Lower lobe of right lung (tissue), 2 donors: ENCODE measurements around the gene ATAD1. TPM values are rescaled to one million over a fixed set of nuclear protein-coding genes. Genes with fewer than 3 reads are reported as not detected.

Experiments
- ATAC-seq, 2 donors: fragments of 200-7000 bp; cut with Tn5 transposase; one replicate each; pipeline ENCODE4 v1.9.1; 2020 to 2022; ENCODE audit warnings: mild to moderate bottlenecking in 2 of 2, moderate library complexity in 2 of 2
- DNase-seq: peaks from one replicate; pipeline ENCODE4 v3.0.0-alpha.2; 2020
- H3K27ac ChIP-seq: fragments of 200-600 bp; one replicate; pipeline ENCODE4 v1.8.0; 2022
- H3K27me3 ChIP-seq: fragments of 200-600 bp; one replicate; pipeline ENCODE4 v1.8.0; 2022; ENCODE audit warnings: low read depth
- H3K36me3 ChIP-seq: fragments of 200-600 bp; one replicate; pipeline ENCODE4 v1.8.0; 2022; ENCODE audit warnings: mild to moderate bottlenecking
- H3K4me1 ChIP-seq: fragments of 200-600 bp; one replicate; pipeline ENCODE4 v1.8.0; 2022
- H3K4me3 ChIP-seq: fragments of 200-600 bp; one replicate; pipeline ENCODE4 v1.8.0; 2022; ENCODE audit warnings: mild to moderate bottlenecking
- H3K9me3 ChIP-seq: fragments of 200-600 bp; one replicate; pipeline ENCODE4 v1.8.0; 2022
- CTCF ChIP-seq: fragments of 200-600 bp; IDR thresholded peaks from one replicate; pipeline ENCODE4 v1.8.0; 2022; ENCODE audit warnings: antibody characterized with exemption, mild to moderate bottlenecking
- intact Hi-C: fragments of 100-400 bp; cut with DNase I; formaldehyde crosslinking; loops from one replicate; pipeline ENCODE4 v1.11.0; 2022
- total RNA-seq: library from RNA; stranded (reverse); fragmentation: NEBNext Ultra II Directional; extraction: Animal tissue kit (Norgen Biotek cat#: 25700); gene quantifications from one replicate; pipeline ENCODE4 v1.2.1, GENCODE V29; 2021
- donor health status: DM: no; HTN: yes; CAD: no; lungs with severe emphysema.

ATAD1 gene
- total RNA-seq, 1 donor from 2014 or later = 51.2 TPM

- no peak for TF ChIP-seq CTCF
- Histone ChIP-seq H3K4me1 (no peaks in the 10 kb centered on the region), H3K9me3 (no peaks in the 10 kb centered on the region), H3K27ac (no peak overlapping the region), H3K4me3 (no peak overlapping the region), H3K27me3 (no peaks in the 10 kb centered on the region), H3K36me3 (peaks cover 14% of the 10 kb centered on the region)
- intact Hi-C loops = no loop called here
- DNase-seq = no peak
- no peak for ATAC-seq
Measured at GRCh38 chr10:87705339-87705738, 112.7 kb downstream of the ATAD1 start.

- intact Hi-C loops = no loop called here
- Histone ChIP-seq H3K27me3 (no peaks in the 10 kb centered on the region), H3K9me3 (no peaks in the 10 kb centered on the region), H3K36me3 (no peaks in the 10 kb centered on the region), H3K4me3 (no peak overlapping the region), H3K27ac (no peak overlapping the region), H3K4me1 (no peaks in the 10 kb centered on the region)
- DNase-seq = no peak
- TF ChIP-seq CTCF = no peak
- ATAC-seq = no peak
Measured at GRCh38 chr10:87703771-87704170, 114.3 kb downstream of the ATAD1 start.

GRCh38 chr10:87702973-87703294 lies 115.1 kb downstream of the ATAD1 start:
- ATAC-seq = peak; percentile 19 to 24

GRCh38 chr10:87702260-87702972 lies 115.6 kb downstream of the ATAD1 start:
- DNase-seq (no peak), ATAC-seq (no peak)
- Histone ChIP-seq H3K9me3 (no peaks in the 10 kb centered on the region), H3K36me3 (peaks cover 3% of the 10 kb centered on the region), H3K27me3 (no peaks in the 10 kb centered on the region), H3K4me3 (no peak overlapping the region), H3K27ac (no peak overlapping the region), H3K4me1 (no peaks in the 10 kb centered on the region)
- intact Hi-C loops = no loop called here
- no peak for TF ChIP-seq CTCF

More at GRCh38 chr10:87702973-87703294, 115.1 kb downstream of the ATAD1 start:
- intact Hi-C loops = no loop called here
- H3K4me3 ChIP-seq = no peak overlapping the region
- no peak overlapping the region for H3K27ac ChIP-seq
- DNase-seq = no peak
- H3K36me3 ChIP-seq = peaks cover under 1% of the 10 kb centered on the region
- no peak for TF ChIP-seq CTCF
- H3K27me3 ChIP-seq = no peaks in the 10 kb centered on the region
- H3K4me1 ChIP-seq = no peaks in the 10 kb centered on the region
- no peaks in the 10 kb centered on the region for H3K9me3 ChIP-seq

Other genes with a start within 250 kb of the ATAD1 start
- 137 TPM for gene PAPSS2, start 158.3 kb downstream of the ATAD1 start, total RNA-seq
- 0.71 TPM for gene KLLN, start 45.3 kb upstream of the ATAD1 start, total RNA-seq
- gene PTEN, start 45.4 kb upstream of the ATAD1 start, total RNA-seq = 101 TPM